ENCODE measurements around the gene D2HGDH.

Gene D2HGDH

DNA sequence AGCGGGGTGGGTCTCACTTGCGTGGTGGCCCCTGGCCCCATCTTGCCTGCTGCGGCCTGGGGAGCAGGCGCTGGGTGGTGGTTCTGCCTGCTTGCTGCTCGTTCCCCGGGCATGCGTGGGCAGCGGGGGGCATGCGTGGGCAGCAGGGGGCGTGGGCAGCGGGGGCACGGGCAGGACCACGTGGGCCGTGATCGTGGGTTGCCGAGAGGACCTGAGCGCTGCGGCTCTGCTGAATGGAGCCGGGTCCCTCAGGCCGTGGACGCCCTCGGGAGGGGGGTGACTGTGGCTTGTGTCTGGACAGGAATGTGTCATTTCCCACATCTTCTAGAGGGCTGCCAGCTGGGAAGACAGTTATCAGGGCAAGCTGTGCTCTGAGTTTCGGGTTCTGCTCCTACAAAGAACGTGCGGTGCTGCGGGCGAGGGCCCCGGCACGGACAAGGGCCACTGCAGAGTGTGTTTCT is 33.9 kb downstream of the D2HGDH start:
- H3K4me3 ChIP-seq (ENCODE audit: low read length), result no peak overlapping the region
- H3K4me1 ChIP-seq (ENCODE audit: control insufficient read depth, insufficient read depth, low read length), result peaks cover 2% of the 10 kb centered on the region
- H3K27me3 ChIP-seq (ENCODE audit: control insufficient read depth, insufficient read depth, low read length), result peaks cover 9% of the 10 kb centered on the region
- H3K9me3 ChIP-seq (ENCODE audit: control insufficient read depth, low read length), result no peaks in the 10 kb centered on the region
- H3K36me3 ChIP-seq (ENCODE audit: control insufficient read depth, insufficient read depth, low read length), result no peaks in the 10 kb centered on the region
- no peak overlapping the region for H3K9ac ChIP-seq (ENCODE audit: low read length)

DNA sequence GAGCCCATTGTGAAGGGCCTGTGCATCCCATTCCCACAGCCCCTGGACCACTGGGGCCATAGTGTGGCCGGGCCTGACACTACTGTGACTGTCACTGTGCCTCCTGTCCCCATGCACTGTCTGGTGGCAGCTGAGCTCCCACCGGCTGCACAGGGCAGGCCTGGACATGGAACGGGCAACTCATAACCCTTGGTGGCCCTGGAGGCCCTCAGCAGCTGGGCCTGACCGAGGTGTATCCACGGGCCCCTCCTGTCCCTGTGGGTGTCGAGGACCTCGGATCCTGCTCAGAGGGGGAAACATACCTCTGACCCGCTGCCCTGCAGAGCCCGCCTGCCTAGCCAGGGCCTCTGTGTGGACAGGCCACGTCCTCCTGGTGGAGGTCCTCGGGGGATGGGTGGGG is 34.4 kb downstream of the D2HGDH start:
- H3K9ac ChIP-seq (ENCODE audit: low read length), result no peak overlapping the region
- no peaks in the 10 kb centered on the region for H3K9me3 ChIP-seq (ENCODE audit: control insufficient read depth, low read length)
- H3K36me3 ChIP-seq (ENCODE audit: control insufficient read depth, insufficient read depth, low read length), result no peaks in the 10 kb centered on the region
- H3K27me3 ChIP-seq (ENCODE audit: control insufficient read depth, insufficient read depth, low read length), result peaks cover 15% of the 10 kb centered on the region
- H3K4me1 ChIP-seq (ENCODE audit: control insufficient read depth, insufficient read depth, low read length), result peaks cover 7% of the 10 kb centered on the region
- H3K4me3 ChIP-seq (ENCODE audit: low read length), result no peak overlapping the region

DNA sequence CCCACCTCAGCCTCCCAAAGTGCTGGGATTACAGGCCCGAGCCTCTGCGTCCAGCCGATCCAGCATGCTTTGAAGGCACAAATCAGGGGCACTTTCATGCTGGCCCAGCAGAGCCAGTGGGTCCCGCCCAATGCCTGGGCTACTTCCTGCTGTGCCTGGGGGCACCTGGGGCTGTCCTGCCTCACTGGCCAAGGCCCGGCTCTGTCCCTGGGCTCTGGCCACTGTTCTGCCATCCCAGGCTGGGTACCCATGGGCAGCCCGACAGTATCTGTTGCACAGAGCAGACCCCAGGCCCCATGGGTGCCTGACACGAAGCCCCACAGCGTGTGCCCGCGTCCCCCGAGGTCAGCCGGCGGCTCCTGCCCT is 35.4 kb downstream of the D2HGDH start:
- H3K4me1 ChIP-seq (ENCODE audit: control insufficient read depth, insufficient read depth, low read length), result peaks cover 14% of the 10 kb centered on the region
- peaks cover 18% of the 10 kb centered on the region for H3K27me3 ChIP-seq (ENCODE audit: control insufficient read depth, insufficient read depth, low read length)
- no peak overlapping the region for H3K9ac ChIP-seq (ENCODE audit: low read length)
- H3K36me3 ChIP-seq (ENCODE audit: control insufficient read depth, insufficient read depth, low read length), result no peaks in the 10 kb centered on the region
- no peaks in the 10 kb centered on the region for H3K9me3 ChIP-seq (ENCODE audit: control insufficient read depth, low read length)
- no peak overlapping the region for H3K4me3 ChIP-seq (ENCODE audit: low read length)

DNA sequence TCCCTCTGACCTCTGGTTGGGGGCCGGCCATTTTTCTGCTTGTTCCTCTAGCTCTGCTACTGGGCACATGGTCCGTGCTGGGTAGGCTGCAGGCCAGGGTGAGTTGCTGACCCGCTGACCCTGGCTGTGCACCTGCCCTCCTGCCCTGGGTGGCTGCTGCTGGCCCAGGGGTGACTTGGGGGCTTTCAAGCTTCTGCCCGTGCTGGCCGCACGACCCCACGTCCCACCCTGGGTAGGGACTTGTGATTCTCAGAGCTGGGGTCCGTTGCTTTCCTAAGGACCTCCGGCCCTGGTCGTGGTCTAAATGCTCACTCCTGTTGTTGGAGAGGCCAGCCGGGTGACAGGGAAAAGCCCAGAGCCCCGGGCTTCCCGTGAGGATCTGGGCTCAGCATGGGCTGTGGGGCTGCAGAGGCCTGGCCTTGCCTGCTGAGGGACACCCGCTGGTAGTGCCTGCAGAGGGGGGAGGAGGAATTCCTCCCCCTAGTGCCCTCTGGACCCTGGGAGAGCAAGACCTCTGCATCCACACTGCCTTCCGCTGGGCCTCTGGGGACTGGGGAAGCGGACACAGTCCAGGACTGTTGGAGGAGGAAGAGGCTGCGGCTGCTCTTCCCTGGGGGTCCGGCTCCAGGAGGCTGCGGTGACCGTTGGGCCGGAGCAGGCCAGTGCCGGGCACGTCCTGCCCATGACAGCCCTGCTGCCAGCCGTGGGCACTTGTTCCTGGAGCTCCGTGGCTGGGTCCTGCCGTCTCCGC is 35.9 kb downstream of the D2HGDH start:
- H3K9me3 ChIP-seq (ENCODE audit: control insufficient read depth, low read length), result no peaks in the 10 kb centered on the region
- H3K36me3 ChIP-seq (ENCODE audit: control insufficient read depth, insufficient read depth, low read length), result no peaks in the 10 kb centered on the region
- peaks cover 18% of the 10 kb centered on the region for H3K27me3 ChIP-seq (ENCODE audit: control insufficient read depth, insufficient read depth, low read length)
- H3K9ac ChIP-seq (ENCODE audit: low read length), result no peak overlapping the region
- no peak overlapping the region for H3K4me3 ChIP-seq (ENCODE audit: low read length)
- peaks cover 19% of the 10 kb centered on the region for H3K4me1 ChIP-seq (ENCODE audit: control insufficient read depth, insufficient read depth, low read length)

DNA sequence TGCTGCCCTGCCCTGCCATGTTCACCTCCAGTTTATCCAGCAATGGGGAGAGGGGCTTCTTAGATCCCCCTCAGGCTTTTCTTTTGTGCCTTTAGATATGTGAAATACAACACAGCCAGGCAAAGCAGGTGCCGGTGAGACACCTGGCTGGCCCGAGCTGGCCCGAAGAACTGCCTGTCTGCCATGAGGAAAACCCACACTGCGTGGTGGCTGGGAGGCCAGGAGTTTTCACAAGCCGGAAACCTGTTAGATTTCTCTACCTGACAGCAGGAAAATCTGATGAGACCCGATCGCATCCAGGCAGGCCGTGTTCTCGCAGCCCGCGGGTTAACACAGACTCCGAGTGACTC is 36.5 kb downstream of the D2HGDH start:
- Histone ChIP-seq H3K4me1 (ENCODE audit: control insufficient read depth, insufficient read depth, low read length) (peaks cover 20% of the 10 kb centered on the region), H3K27me3 (ENCODE audit: control insufficient read depth, insufficient read depth, low read length) (peaks cover 18% of the 10 kb centered on the region), H3K4me3 (ENCODE audit: low read length) (no peak overlapping the region), H3K9me3 (ENCODE audit: control insufficient read depth, low read length) (no peaks in the 10 kb centered on the region), H3K36me3 (ENCODE audit: control insufficient read depth, insufficient read depth, low read length) (no peaks in the 10 kb centered on the region), H3K9ac (ENCODE audit: low read length) (no peak overlapping the region)

DNA sequence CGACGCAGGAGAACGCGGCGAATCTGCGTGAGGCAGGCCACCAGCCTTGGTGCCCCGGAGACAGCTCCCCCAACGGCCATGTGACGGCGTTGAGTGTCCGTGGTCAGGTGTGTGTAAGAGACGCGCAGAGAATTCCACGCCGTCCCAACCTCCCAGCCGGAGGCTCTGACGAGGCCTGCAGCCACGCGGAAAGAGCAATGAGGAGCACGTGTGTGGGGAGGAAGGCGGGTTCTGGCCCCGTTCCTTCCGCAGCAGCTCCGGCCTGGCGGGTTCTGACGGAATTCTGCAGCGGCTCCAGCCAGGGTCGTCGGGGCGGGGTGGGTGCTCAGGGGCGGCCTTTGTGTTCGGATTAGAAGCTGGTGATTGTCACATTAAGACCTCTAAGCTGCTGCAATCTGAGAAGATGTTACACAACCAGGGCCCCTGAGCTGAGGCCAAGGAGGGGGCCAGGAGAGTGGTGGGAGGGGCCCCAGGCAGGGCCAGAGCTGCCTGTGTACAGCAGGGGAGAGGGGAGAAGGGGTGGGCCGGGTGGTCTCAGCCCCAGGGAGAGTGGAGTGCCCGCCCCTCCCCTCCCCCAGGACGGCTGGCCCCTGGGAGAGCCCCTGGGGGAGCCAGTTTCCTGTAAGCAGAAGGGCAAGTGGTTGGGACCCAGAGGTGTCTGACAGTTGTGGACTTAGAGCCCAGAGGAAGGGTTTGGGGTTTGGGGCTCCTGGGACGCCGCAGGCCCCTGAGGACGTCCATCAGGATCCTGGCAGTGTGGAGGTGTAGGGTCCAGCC is 37.0 kb downstream of the D2HGDH start:
- Histone ChIP-seq H3K4me1 (ENCODE audit: control insufficient read depth, insufficient read depth, low read length) (peaks cover 20% of the 10 kb centered on the region), H3K9ac (ENCODE audit: low read length) (no peak overlapping the region), H3K4me3 (ENCODE audit: low read length) (no peak overlapping the region), H3K9me3 (ENCODE audit: control insufficient read depth, low read length) (no peaks in the 10 kb centered on the region), H3K36me3 (ENCODE audit: control insufficient read depth, insufficient read depth, low read length) (no peaks in the 10 kb centered on the region), H3K27me3 (ENCODE audit: control insufficient read depth, insufficient read depth, low read length) (peaks cover 21% of the 10 kb centered on the region)

DNA sequence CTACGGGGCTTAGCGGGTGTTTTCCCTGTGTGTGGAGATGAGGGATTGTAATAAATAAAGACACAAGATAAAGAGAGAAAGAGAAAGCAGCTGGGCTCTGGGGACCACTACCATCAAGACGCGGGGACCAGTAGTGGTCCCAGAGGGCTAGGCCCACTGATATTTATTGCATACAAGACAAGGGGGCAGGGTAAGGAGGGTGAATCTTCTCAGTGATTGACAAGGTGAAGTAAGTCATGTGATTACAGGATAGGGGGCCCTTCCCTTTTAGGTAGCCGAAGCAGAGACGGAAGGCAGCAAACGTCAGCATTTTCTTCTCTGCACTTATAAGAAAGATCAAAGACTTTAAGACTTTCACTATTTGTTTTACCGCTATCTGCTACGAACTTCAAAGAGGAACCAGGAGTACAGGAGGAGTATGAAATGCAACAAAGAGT is 37.7 kb downstream of the D2HGDH start:
- Histone ChIP-seq H3K36me3 (ENCODE audit: control insufficient read depth, insufficient read depth, low read length) (no peaks in the 10 kb centered on the region), H3K4me3 (ENCODE audit: low read length) (no peak overlapping the region), H3K27me3 (ENCODE audit: control insufficient read depth, insufficient read depth, low read length) (peaks cover 25% of the 10 kb centered on the region), H3K9ac (ENCODE audit: low read length) (no peak overlapping the region), H3K9me3 (ENCODE audit: control insufficient read depth, low read length) (no peaks in the 10 kb centered on the region), H3K4me1 (ENCODE audit: control insufficient read depth, insufficient read depth, low read length) (peaks cover 20% of the 10 kb centered on the region)

DNA sequence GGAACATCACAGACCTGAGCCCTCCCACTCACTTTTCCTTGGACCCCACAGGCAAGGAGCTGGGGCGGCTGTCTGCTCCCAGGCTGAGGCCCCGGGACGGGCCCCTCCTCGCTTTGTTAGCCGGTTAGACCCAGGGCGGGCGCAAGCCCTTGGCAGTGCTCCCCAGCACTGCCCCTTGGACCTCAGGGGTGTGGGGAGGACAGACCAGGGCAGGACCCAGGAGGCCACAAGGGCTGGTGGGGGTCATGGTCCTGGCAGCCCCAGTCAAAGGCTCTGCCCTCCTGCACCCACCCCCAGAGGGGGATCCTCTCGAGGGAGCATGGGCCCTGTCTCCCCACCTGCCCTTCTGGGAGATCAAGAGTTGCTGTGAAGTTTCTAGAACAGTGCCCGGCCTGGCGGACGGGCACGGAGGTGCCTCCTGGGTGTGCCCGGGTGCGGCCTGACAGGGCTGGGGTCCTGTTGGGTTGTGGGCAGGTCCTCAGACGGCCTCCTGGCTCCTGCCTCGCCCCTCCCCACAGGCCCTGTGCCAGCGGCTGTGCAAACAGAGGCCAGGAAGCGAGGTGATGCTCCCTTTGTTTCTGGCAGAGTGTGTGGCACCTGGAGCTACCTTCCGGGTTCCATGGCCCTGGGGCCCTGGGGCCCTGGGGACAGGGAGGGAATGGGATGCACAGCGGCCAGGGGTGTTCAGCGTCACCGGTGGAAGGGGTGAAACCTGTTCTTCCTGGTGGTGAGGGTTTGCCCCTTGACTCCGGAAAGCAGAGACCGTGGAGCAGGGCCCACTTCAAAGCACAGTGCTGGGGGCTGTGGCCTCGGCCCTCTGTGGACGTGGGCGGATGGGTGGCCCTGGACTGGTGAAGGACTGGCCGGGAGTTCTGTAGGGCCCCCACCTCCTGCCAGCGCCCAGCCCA is 39.3 kb downstream of the D2HGDH start:
- H3K4me1 ChIP-seq (ENCODE audit: control insufficient read depth, insufficient read depth, low read length), result peaks cover 20% of the 10 kb centered on the region
- H3K9ac ChIP-seq (ENCODE audit: low read length), result no peak overlapping the region
- peaks cover 25% of the 10 kb centered on the region for H3K27me3 ChIP-seq (ENCODE audit: control insufficient read depth, insufficient read depth, low read length)
- no peak overlapping the region for H3K4me3 ChIP-seq (ENCODE audit: low read length)
- H3K9me3 ChIP-seq (ENCODE audit: control insufficient read depth, low read length), result no peaks in the 10 kb centered on the region
- H3K36me3 ChIP-seq (ENCODE audit: control insufficient read depth, insufficient read depth, low read length), result no peaks in the 10 kb centered on the region

DNA sequence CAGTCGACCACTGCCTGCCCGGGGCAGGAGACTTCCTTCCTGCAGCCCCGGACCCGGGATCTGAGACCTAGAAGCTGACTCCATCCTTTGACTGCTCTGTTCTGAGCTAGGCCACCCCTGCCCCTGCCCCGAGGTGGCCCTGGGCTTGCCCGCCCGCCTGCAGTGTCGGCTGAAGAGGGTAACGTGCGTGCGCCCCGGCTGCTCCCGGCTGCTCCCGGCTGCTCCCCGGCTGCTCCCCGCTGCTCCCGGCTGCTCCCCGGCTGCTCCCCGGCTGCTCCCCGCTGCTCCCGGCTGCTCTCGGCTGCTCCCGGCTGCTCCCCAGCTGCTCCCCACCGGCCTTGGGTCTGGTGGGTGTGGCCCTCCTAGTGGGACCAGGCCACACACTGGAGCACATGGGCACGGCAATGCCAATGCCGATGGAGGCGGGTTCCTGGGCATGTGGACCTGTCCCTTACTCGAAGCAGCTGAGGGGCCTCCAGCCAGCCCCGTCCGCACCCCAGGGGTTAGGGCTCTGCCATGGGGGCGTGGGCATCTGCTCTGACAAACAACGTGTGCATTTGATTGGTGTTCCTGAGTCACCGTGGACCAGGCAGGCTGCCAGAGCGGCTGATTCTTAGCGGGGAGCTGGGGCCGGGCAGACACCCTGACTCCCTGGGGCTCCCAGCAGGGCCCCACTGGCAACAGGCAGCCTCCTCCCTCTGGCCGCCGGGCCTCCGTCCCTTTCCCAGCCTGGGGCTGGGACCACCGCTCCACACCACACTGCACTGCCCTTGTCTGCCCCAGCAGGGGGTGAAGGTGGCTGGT is 40.2 kb downstream of the D2HGDH start:
- Histone ChIP-seq H3K4me3 (ENCODE audit: low read length) (no peak overlapping the region), H3K9ac (ENCODE audit: low read length) (no peak overlapping the region), H3K27me3 (ENCODE audit: control insufficient read depth, insufficient read depth, low read length) (peaks cover 25% of the 10 kb centered on the region), H3K4me1 (ENCODE audit: control insufficient read depth, insufficient read depth, low read length) (peaks cover 20% of the 10 kb centered on the region), H3K36me3 (ENCODE audit: control insufficient read depth, insufficient read depth, low read length) (no peaks in the 10 kb centered on the region), H3K9me3 (ENCODE audit: control insufficient read depth, low read length) (no peaks in the 10 kb centered on the region)

DNA sequence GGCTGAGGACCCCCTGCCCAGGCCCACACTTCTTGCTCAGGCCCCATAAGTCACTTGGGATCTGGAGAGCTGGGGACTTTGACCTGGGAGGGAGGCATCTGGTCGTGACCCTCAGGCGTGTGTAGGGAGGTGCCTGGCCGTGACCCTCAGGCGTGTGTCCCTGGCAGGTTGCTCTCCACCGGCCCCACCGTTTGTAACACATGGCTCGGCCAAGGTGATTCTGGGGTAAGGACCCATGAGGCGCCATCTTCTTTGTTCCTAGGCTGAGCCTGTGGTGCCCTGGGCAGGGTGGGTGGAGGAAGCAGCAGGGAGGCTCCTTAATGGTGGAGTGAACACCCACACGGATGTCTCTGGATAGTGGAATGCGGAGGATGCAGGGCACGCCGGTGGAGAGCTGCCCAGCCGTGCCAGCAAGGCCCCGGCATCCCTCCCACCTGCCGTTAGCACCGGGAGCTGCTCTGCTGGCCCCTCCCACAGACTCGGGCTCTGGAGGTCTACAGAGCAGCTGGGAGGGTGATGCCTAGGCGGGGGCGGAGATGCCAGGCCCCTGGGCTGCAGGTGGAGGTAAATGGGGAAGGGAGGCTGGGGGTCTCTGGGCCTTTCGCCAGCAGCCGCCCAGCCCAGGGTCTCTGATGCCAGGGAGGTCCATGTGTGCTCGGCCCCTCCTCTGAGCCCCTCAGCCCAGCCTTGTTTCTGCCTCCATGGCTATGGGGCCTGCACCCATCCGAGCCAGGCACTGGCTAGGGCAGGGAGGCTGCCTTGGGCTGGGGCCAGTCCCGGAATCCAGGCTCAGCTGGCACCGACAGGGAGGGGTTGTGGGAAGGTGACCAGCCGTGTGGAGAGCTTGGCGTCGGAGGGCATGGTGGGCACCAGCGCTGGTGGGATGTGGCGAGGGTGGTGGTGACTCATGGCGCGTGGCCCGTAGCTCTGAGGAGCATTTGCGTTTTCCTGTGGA is 41.1 kb downstream of the D2HGDH start:
- Histone ChIP-seq H3K4me1 (ENCODE audit: control insufficient read depth, insufficient read depth, low read length) (peaks cover 20% of the 10 kb centered on the region), H3K27me3 (ENCODE audit: control insufficient read depth, insufficient read depth, low read length) (peaks cover 25% of the 10 kb centered on the region), H3K36me3 (ENCODE audit: control insufficient read depth, insufficient read depth, low read length) (no peaks in the 10 kb centered on the region), H3K9ac (ENCODE audit: low read length) (no peak overlapping the region), H3K4me3 (ENCODE audit: low read length) (no peak overlapping the region), H3K9me3 (ENCODE audit: control insufficient read depth, low read length) (no peaks in the 10 kb centered on the region)
